Muscle of back (tissue), 11 donors: ENCODE measurements around the gene TRIM2. TPM values are rescaled to one million over a fixed set of nuclear protein-coding genes. Genes with fewer than 3 reads are reported as not detected.

Experiments
- DNase-seq, 3 donors: peaks; one replicate each; pipeline versions ENCODE4 v3.0.0 to v3.0.0-alpha.2; 2013
- polyA plus RNA-seq, 10 donors: library from polyadenylated mRNA; unstranded; fragments of 120-200 nt; gene quantifications; one replicate each; pipeline ENCODE4 v1.2.1, GENCODE V29; 2013; ENCODE audit not compliant: insufficient read length in 10 of 10

TRIM2 gene
- polyA plus RNA-seq, 10 donors: 19.5 to 39.0 (median 21.8) TPM

DNA sequence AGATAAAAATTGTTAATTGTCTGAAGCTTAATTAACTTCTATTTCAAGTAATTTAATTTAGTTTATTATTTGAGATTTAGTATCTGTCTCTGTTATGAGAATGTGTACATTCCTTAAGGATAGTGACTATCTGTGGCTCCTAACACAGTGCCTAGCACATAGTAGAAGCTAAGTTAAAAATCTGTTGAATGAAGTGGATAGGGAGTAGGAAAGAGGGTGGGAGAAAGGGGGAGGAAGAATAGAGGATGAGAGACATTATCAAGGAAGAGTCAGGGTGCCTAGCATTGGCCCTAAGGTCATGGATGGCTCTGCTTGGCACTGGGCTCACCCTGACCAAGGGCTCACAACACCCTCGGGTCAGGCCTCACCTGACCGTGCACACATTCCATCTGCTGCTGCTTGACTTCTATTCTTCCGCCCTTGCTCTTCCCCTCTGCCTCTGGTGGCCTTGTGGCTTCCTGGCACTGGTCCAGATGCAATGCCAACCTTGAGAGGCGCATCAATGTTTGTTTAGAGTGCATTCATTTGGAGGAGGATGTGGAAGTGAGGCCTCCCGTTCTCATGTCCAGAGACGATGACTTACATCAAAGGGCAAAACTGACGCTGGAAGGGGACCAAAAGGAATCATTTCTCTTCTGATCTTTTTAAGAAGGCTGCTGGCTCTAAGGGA lies 42.3 kb downstream of the TRIM2 start:
- DNase-seq: no peak

DNA sequence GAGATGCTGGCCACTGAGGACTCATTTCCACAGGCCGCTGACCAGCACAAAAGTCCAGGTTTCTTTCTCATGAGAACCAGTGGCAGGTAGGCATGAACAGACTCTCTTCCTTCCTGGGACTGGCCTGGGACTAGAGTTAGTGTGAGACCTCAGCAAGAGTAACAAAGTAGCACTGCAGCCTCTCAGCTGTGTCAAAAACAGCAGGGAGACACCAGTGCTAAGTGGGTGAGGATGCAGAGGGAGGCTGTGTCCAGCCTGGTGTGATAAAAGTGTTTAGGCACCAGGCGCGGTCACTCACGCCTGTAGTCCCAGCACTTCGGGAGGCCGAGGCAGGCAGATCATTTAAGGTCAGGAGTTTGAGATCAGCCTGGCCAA lies 42.9 kb downstream of the TRIM2 start:
- DNase-seq: no peak

DNA sequence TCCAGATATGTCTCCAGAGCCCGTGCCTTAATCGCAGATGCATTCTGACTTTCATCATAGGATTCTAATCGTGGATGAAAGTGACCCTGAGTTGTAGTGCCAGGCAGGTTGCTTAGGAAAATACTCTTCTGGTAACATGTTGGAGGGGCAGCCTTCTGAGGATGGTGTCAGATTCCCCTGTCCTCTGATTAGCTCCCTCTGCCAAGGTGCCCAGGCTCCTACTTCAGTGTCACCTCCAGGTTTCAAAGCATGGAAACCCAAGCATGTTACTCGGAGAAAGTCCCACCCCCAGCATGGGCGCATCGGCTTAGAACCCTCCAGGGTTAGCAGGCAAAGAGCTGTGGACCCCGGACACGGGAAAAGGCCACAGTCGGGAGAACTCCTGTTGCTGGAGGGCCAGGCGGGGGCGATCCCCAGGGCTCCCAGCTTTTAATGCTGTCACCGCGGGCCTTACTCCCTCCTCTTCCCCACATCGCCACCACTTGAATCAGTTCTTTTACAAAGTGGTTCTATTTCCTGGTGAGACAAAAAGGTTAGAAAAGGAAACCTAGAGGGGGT lies 44.5 kb downstream of the TRIM2 start:
- DNase-seq: no peak

DNA sequence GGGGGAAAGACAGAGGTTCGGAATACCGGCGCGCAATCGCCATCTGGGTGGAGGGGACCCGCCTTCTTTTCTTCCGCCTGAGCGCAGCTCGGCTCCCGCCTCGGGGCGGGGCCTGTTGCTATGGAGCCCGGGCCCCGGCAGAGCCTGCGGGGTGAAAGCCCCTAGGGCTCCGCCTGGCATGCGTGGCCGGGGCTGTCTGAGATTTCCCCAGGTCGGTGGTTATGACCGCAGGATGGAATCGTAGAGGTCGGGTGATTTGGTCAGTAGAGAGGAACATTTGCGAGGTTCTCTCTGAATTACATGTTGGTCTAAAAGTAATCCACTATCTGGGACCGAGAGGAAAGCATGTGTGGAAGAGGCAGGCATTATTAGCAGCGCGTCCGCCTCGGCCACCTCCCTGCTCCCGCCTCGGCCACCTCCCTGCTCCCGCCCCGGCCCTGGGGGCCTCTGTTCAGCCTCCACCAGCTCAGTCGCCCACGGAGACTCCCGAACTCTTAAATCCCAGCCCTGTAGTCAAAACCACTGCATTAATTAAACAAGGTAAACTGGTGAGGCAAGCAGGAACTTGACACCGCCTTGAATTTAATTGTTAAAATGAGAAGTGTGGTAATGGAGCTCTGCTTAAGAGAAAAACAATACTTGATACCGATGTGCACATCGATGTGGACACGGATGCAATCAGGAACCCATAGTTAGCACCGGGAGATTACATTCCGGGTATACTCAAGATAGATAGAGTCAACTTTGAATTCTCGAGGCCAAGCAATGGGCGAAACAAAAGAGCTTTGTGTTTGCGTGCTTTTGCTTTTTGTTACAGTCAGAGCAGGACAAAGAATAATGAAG lies 45.2 kb downstream of the TRIM2 start:
- peak; percentile 69 to 93 (median 87) for DNase-seq

DNA sequence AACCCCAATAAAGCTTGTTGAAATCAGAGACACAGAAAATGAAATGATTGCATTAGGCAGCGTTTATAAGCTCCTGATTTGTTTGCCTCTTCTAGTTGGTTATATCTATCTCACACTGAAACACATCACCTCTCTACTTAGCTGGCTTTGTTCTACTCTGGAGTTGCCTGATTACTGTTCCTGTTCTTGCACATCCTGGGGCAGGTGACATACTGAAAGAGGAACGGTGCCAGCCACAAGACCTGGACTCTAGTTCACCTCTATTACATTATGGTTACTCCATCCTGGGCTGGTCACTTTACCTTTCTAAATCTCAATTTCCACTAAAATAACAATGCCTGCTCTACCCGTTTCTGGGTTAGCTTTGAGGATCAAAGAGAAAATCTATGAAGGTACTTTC lies 47.9 kb downstream of the TRIM2 start:
- DNase-seq: no peak

DNA sequence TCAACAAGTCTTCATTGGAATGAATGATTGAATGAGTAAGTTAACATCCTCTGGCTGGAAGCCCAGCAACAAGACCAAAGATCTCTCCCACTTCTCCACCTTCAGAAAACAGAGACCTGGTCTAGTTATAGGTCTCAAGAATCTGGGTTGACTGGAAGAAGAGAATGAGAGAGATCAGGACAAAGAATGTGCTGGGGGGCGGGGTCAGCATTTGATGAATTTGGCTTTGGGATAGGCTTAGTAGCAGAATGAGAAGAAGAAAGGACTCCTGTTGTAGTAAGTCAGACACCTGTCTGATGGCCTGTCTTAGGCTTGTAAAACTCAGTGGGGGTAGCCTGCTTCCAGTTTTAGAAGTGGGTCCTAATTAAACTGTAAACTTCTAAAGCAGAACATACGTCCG lies 51.0 kb downstream of the TRIM2 start:
- DNase-seq: no peak

DNA sequence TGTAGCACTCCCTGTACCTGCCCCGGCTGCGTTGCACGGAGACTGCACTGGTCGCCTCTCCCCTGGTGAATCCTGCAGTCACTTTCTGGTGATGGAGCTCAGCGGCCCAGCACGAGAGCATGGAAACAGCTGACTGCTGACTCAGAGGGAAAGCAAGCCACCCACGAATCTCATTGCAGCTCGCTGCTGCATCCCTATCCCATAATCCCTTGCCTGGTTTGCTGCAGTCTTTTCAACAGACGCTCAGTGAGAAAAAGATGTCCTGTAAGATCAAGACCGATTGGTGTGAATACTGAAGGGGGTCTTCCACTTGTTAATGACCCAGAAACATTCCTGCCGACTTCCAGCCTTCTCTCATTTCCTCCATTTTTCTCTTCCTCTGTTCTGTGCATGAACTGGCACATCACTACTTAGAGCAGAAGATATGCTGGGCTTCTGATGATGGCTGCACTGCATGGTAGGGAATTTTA lies 52.9 kb downstream of the TRIM2 start:
- DNase-seq: peak in 2 of 3 donors; percentile 50 to 62

DNA sequence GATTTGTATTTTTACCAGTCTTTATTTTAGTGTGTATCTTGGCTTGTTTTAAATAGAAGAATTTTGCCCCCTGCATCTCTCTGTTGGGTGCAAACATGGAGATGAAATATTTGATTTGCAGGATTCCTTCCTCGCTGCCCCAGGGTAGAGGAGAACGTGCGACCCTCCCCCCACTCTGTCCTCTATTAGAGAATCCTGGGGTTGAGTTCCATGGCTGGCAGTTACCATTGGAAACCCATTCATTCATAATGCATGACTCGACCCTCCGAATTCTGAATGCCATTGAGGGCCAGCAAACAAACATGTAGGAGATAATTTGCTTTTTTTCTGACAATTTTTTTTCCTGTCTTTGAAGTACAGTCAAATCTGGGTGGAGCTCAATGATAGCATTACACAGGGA lies 53.7 kb downstream of the TRIM2 start:
- DNase-seq: no peak

DNA sequence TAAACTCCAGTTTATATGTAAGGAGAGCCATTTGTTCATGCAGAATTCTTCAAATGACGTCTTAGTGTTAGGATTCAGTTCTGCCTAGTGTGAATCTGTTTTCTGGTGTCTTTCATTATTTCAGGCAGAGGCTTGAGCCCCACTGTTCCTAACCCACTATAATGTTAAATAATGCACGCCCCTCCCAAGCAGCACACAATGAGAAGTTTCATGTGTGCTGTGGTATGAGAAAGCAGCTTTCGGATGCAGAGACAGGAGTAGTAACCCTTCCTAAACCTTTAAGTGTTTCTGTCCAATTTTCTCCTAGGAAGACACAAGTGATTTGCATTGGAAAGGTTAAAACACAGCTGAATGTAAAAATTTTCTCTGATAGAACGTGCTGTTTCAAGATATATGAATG lies 54.5 kb downstream of the TRIM2 start:
- peak in 1 of 3 donors; percentile 26 for DNase-seq

DNA sequence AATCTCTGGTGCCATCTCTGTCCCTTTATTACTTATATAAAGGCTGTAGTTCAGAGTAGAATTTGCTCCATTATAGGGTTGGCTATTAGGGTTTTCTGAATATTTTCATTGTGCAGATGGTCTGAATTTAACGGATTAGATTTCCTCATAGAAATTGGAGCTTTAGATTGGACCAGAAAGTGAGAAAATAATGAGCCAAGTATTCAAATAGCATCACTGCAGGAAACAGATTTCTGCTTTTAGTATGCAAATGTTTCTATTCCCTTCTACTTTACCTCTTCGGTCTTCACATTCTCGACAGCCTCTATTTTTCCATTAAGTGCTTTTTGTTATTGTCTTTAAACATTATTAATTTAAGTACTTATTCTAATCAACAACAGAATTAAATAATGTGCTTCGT lies 55.4 kb downstream of the TRIM2 start:
- DNase-seq: peak in 2 of 3 donors; percentile 34 to 63

DNA sequence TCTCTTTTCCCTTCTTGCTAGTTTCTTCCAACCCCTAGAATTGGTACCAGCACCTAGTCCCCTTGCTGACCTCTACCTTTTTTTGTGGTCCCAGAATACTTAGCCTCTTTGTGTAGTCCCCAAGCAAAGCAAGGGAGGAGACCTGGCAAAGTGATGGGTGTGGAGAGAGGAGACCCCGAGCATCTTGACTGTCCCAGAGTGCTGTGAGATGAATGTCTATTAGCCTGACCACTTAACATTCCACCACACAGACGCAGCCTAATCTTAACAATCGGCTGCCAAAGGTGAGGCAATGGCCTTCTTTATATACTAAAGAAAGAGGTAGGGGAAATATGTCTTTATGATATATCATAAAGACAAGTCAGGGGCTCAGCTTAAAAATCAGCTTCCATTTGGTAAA lies 55.9 kb downstream of the TRIM2 start:
- DNase-seq: peak in 2 of 3 donors; percentile 51 to 73

DNA sequence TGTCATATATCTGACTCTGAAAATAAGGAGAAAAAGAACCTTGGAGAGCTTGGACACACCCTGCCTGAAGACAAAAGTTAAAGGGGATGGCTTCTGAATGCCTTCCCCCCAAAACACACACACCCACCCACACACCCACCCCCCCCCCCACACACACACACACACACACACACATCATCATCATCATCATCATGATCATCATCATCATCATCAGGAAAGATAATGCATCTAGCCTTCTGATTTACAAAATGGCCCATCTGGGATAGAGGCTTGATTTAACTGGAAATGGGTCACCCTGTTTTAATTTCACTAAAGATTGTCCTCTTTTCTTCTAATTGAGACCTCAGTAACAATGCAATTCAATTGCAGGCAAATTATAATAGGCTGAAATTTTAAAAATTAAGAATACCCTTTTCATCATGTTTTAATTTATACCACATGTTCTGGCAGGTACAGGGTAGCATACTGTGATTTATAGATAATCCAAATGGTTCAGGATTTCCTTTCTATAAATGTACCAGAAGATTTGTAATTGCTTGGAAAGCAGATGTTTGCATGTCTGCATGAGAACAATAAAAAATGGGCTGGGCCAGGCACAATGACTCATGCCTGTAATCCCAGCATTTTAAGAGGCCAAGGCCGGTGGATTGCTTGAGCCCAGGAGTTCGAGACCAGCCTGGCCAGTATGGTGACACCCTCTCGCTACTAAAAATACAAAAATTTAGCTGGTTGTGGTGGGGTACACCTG lies 56.5 kb downstream of the TRIM2 start:
- DNase-seq: peak in 2 of 3 donors; percentile 61 to 73

DNA sequence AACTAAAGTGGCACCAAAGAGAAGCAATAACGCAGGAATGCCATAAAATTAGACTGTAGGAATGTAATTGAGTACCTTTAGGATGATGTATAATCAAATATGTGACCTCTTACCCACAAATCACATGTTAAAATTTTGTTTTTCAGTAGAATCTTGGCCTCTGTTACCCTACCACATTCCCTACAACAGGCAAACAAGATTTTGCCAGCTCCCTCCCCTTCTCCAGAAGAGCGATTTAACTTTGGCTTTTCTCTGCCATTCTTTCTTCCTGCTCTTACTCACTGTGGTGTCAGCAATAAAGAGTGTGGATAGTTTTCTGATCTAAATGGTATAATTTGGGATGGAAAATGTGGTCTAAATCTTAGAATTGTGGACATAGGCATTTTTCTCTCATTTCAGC lies 57.2 kb downstream of the TRIM2 start:
- DNase-seq: no peak

DNA sequence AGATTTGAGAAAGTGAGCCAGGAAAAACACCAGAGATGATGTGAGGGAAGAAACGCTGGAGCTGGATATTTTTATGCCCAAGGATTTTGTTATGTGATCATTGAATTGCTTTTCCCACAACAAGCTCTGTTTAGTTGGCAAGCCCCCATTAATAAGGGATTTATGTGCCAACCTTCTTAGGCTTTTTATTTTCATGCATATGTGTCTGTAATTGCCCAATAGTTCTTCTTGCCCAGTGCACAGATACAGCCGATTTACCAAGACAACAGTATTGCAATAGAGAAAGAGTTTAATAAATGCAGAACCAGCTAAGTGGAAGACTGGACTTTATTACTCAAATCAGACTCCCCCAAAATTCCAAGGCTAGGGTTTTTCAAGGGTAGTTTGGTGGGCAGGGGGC lies 57.7 kb downstream of the TRIM2 start:
- DNase-seq: no peak

DNA sequence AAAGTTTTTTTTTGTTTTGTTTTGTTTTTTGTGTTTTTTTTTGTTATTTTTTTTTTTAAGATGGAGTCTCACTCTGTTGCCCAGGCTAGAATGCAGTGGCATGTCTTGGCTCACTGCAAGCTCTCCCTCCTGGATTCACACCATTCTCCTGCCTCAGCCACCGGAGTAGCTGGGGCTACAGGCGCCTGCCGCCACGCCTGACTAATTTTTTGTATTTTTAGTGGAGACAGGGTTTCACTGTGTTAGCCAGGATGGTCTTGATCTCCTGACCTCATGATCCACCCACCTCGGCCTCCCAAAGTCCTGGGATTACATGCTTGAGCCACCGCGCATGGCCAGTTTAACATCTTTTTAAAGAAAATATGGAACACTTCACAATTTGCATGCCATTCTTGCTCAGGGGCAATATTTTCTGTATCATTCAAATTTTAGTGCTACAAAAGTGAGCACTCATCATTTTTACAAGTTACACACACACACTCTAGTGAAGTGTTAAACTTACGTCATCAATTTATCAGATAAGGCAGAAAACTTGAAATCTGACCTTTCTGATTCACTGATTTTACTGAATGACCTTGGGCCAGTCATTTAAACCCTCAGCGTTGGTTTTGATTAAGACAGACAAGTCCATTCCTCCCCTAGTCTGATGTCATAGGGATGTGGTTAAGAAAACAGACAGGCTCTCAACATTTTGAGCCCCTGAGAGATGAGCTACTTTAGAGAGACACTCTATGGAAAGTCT lies 61.2 kb downstream of the TRIM2 start:
- no peak for DNase-seq

DNA sequence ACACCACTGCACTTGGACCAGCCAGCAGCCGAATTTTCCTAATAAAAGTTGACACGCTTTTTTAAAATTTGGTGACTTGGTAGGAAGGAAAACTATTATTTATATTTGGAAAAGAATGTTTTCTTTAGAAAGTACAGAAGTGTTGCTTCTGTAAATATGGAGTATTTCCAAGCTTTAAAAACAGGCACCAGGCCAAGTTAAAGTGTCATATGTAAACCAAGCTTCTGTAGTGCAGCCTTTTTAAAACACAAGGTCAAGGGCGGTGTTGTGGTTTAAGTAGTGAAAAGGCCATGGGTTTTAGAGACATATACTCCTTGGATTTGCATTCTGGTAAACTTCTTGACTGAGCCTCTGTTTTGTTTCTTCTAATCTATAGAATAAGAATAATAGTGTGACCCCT lies 62.7 kb downstream of the TRIM2 start:
- peak in 2 of 3 donors; percentile 28 to 46 for DNase-seq

DNA sequence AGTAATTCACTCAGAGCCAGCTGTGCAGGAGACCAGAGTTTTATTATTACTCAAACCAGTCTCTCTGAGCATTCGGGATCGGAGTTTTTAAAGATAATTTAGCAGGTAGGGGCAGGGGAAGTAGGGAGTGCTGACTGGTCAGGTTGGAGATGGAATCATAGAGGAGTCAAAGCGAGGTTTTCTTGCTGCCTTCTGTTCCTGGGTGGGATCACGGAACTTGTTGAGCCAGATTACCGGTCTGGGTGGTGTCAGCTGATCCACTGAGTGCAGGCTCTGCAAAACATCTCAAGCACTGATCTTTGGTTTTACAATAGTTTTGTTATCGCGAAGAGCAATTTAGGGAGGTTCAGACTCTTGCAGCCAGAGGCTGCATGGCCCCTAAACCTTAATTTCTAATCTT lies 63.6 kb downstream of the TRIM2 start:
- no peak for DNase-seq

DNA sequence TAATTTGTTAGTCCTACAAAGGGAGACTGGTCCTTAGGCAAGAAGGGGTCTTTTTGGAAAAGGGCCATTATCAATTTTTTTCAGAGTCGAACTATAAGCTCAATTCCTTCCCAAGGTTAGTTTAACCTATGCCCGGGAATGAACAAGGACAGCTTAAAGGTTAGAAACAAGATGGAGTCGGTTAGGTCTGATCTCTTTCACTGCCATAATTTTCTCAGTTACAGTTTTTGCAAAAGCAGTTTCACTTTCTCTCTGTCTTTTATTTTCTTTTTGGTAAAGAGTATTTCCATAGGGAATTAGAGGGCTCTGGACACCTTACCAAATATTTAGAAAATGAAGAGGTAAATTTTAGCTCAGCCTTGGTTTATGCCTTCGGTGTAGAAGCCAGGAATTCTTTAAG lies 64.1 kb downstream of the TRIM2 start:
- DNase-seq: no peak

DNA sequence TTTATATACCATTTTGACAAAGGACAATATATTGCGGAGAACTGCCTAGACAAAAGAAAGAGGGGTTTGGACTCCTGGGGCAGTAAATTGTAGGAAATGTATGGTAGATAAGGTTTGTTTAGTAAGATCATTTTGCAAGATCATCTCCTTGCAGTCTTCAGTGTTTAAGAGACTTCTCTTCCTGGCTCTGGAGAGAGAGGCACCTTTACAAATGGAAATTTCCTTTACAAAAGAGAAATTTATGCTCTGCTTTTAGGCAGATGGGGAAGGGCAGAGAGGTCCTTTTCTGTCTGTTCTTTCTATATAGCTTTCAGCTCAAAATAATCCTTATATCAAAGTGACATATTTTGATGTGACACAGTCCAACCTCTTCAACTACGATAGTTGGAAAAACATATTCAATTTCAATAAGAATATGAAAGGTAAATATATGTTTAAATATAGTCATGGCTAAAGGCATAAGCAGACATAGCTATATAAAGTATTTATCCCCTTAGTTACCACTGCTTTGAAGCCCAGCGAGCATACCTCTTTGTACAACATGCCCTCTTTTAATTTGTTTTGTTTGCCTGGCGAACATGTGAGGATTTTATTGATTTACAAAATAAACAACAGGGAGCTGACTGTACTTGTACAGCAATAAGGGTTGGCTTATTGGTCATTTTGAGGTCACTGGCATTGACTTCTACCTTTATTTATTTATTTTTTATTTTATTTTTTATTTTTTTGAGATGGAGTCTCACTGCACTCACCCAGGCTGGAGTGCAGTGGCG lies 65.2 kb downstream of the TRIM2 start:
- no peak for DNase-seq

DNA sequence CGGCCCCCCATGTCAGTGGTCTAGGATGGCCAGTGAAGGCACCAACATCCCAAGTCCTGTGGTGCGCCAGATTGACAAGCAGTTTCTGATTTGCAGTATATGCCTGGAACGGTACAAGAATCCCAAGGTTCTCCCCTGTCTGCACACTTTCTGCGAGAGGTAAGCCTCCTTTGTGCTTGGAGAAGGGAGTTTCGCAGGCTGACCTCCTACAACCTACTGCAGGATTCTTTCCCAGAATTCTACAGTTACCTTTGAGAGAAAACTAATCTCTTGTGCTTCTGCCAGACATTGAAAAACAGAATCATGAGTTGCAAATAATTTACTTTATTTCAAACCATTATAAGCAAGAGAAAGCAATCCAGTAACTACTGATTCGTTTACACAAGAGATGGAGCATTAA lies 66.1 kb downstream of the TRIM2 start:
- DNase-seq: no peak

DNA sequence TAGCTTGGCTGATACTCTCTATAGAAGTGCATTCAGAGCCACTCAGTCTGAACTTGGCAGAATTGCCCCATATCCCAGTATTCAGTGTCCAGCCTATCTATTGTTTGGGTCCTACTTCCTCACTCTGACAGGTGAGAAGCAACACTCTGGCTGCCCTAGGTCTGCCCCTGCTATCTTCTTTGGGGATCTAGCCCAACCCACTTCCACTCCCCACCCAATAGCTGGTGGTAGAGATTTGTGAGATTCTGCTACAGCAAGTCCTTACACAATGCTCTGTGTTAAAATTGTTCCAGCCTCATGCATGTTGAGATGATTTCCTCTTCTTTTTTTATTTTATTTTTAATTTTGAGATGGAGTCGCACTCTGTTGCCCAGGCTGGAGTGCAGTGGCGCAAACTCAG lies 67.6 kb downstream of the TRIM2 start:
- no peak for DNase-seq
